Measurements from ENCODE around the gene GNAS-AS1. TPM values are rescaled to one million over a fixed set of nuclear protein-coding genes. Genes with fewer than 3 reads are reported as not detected.

Gene GNAS-AS1
- total RNA-seq, 1 donor from 2014 or later: 0.97 TPM

- no peaks in the 10 kb centered on the region for H3K4me1 ChIP-seq
- DNase-seq (no peak), ATAC-seq (no peak)
- intact Hi-C loops (cut with DNase I): no loop called here
- H3K4me3 ChIP-seq: no peak overlapping the region
- peaks cover 19% of the 10 kb centered on the region for H3K27me3 ChIP-seq (ENCODE audit: low read depth)
- no peaks in the 10 kb centered on the region for H3K36me3 ChIP-seq
- TF ChIP-seq, protein P1, sequence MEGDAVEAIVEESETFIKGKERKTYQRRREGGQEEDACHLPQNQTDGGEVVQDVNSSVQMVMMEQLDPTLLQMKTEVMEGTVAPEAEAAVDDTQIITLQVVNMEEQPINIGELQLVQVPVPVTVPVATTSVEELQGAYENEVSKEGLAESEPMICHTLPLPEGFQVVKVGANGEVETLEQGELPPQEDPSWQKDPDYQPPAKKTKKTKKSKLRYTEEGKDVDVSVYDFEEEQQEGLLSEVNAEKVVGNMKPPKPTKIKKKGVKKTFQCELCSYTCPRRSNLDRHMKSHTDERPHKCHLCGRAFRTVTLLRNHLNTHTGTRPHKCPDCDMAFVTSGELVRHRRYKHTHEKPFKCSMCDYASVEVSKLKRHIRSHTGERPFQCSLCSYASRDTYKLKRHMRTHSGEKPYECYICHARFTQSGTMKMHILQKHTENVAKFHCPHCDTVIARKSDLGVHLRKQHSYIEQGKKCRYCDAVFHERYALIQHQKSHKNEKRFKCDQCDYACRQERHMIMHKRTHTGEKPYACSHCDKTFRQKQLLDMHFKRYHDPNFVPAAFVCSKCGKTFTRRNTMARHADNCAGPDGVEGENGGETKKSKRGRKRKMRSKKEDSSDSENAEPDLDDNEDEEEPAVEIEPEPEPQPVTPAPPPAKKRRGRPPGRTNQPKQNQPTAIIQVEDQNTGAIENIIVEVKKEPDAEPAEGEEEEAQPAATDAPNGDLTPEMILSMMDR (IDR thresholded peaks at IDR 0.05): no peak
- H3K27ac ChIP-seq: no peak overlapping the region
- H3K9me3 ChIP-seq: no peaks in the 10 kb centered on the region
Measured at GRCh38 chr20:58775371-58775770, 75.3 kb downstream of the GNAS-AS1 start.

DNA sequence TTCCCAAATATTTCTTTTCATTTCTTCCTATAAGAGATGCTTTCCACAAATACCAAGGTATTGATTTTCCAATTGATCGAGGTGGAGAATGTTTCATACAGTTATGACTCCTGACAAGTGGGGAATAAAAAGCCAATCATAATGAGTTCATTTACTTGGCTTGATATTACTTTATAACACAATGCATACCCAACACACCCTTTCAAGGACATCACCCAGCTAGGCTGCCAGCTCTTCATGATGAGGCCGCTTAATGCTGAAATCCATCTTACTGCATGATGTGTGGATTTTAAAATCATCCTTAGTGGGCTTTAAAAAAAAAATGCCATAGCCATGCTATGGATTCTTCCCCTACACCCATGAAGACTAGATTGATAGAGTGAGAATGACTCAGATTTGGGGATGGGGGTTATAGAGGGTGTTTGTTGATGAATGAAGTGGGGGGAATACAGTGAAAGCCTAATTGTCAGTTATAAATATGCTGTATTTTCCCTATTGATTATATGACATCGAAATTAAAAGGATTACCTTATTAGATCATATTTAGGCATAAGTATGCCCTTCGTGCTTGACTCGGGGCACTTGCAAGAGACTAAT lies 75.9 kb downstream of the GNAS-AS1 start:
- Histone ChIP-seq H3K27me3 (ENCODE audit: low read depth) (peaks cover 25% of the 10 kb centered on the region), H3K27ac (no peak overlapping the region), H3K4me3 (no peak overlapping the region), H3K9me3 (no peaks in the 10 kb centered on the region), H3K4me1 (no peaks in the 10 kb centered on the region), H3K36me3 (no peaks in the 10 kb centered on the region)
- TF ChIP-seq, protein P1 (IDR thresholded peaks at IDR 0.05): no peak
- DNase-seq: no peak
- ATAC-seq: no peak
- intact Hi-C loops (cut with DNase I): no loop called here

DNA sequence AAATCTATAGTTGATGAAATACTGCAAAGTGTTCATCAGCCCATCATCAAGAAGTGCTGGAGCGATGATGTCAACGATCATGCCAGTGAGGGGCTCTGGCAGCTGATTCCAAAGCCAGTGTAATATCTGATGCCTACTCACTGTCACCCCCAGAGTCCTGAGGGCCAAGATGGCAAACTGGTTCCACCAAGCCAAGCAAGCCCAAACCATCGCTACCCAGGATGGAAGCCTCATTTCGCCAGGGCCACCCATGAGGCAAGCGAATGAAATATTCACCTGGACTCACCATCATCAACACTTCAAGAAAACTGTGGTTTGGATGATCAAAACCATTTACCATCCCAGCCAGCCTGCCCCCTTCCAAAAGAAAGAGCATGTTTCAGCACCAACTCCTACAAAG lies 76.5 kb downstream of the GNAS-AS1 start:
- no peak overlapping the region for H3K4me3 ChIP-seq
- intact Hi-C loops (cut with DNase I): no loop called here
- no peaks in the 10 kb centered on the region for H3K9me3 ChIP-seq
- TF ChIP-seq, protein P1 (IDR thresholded peaks at IDR 0.05): no peak
- H3K27ac ChIP-seq: no peak overlapping the region
- ATAC-seq (no peak), DNase-seq (no peak)
- H3K36me3 ChIP-seq: no peaks in the 10 kb centered on the region
- no peaks in the 10 kb centered on the region for H3K4me1 ChIP-seq
- peaks cover 30% of the 10 kb centered on the region for H3K27me3 ChIP-seq (ENCODE audit: low read depth)

GRCh38 chr20:58772786-58773185 lies 77.9 kb downstream of the GNAS-AS1 start:
- Histone ChIP-seq H3K27me3 (ENCODE audit: low read depth) (peaks cover 37% of the 10 kb centered on the region), H3K4me3 (no peak overlapping the region), H3K27ac (no peak overlapping the region), H3K4me1 (no peaks in the 10 kb centered on the region), H3K9me3 (no peaks in the 10 kb centered on the region), H3K36me3 (no peaks in the 10 kb centered on the region)
- DNase-seq (no peak), ATAC-seq (no peak)
- intact Hi-C loops (cut with DNase I): no loop called here
- TF ChIP-seq, protein P1 (IDR thresholded peaks at IDR 0.05): no peak

Small RNAs within 50 kb of the gene (microRNA-seq; reads per million reads assigned to microRNA genes)
- gene MIR298 (ENCODE audit: borderline number of aligned reads): not detected

Other genes starting within 250 kb of the GNAS-AS1 start
- gene STX16, start 199.6 kb downstream of the GNAS-AS1 start, total RNA-seq: 67.8 TPM
- 40.6 TPM for gene NPEPL1, start 158.1 kb downstream of the GNAS-AS1 start, total RNA-seq
- 744 TPM for gene GNAS, start 1.8 kb upstream of the GNAS-AS1 start, total RNA-seq
- 54.1 TPM for gene NELFCD, start 130.4 kb upstream of the GNAS-AS1 start, total RNA-seq
- gene CTSZ, start 156.4 kb upstream of the GNAS-AS1 start, total RNA-seq: 533 TPM
- gene TUBB1, start 168.5 kb upstream of the GNAS-AS1 start, total RNA-seq: 6.5 TPM
- 73.8 TPM for gene ATP5F1E, start 181.4 kb upstream of the GNAS-AS1 start, total RNA-seq
- gene PRELID3B, start 191.9 kb upstream of the GNAS-AS1 start, total RNA-seq: 43.0 TPM